ENCODE results near the gene CLDND2. TPM values are rescaled to one million over a fixed set of nuclear protein-coding genes. Genes with fewer than 3 reads are reported as not detected.
"Not testable (repeated sequence)": the region's sequence is repeated elsewhere in the genome, so short reads cannot be mapped to it uniquely, and the experiment has no call there.

The CLDND2 gene
- total RNA-seq = not detected in 2 replicates

- DNase-seq (ENCODE audit: low read depth, low spot score) = no peak
Measured at GRCh38 chr19:51368366-51369282, at the start of gene CLDND2. Gene CLDND2 (minus strand): TSS chr19:51369003. CDS start chr19:51368577, 426 bp downstream.

DNA sequence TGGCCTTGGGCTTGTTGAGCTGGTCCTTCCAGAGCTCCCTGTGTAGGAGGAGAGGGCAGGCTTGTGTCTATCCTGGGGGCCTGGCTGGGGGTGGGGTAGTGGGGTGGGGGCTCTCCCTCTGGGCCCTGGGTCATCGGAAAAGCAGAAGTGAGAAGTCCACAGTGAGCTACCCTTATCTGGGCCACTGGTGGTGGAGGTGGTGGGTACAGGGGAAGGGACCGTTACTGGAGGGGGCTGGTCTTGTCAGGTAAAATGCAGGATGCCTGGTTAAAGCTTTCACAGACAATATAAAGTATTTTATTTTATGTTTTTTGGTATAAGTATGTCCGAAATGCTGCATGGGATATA lies 49.0 kb upstream of the CLDND2 start:
- no peak for DNase-seq (ENCODE audit: low read depth, low spot score)

- no peak for DNase-seq (ENCODE audit: low read depth, low spot score)
Measured at GRCh38 chr19:51417107-51417809, 48.5 kb upstream of the CLDND2 start, which contains the start of gene SIGLEC10. Gene SIGLEC10 (minus strand): TSS chr19:51417642. CDS start chr19:51417581, 61 bp downstream.

GRCh38 chr19:51416422-51416821 lies 47.6 kb upstream of the CLDND2 start:
- DNase-seq (ENCODE audit: low read depth, low spot score) = not testable (repeated sequence)

DNA sequence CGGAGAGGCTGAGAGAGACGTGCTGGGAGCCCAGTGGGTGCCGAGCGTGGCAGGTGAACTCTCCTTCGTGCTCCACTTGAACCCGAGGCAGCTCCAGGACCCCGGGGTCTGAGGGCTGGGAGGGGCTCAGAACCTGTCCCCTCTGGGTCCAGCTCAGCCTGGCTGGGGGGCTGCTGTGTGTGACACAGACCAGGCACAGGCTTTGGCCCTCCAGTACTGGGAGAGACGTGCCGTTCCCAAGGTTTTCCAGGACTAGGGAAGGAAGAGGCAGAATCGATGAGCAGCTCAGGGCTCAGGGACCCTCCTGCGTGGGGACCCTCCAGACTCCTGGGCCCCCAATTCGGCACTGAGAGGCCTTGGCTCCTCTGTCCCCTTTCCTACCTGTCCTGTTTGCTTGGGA lies 46.4 kb upstream of the CLDND2 start:
- DNase-seq (ENCODE audit: low read depth, low spot score) = no peak

DNA sequence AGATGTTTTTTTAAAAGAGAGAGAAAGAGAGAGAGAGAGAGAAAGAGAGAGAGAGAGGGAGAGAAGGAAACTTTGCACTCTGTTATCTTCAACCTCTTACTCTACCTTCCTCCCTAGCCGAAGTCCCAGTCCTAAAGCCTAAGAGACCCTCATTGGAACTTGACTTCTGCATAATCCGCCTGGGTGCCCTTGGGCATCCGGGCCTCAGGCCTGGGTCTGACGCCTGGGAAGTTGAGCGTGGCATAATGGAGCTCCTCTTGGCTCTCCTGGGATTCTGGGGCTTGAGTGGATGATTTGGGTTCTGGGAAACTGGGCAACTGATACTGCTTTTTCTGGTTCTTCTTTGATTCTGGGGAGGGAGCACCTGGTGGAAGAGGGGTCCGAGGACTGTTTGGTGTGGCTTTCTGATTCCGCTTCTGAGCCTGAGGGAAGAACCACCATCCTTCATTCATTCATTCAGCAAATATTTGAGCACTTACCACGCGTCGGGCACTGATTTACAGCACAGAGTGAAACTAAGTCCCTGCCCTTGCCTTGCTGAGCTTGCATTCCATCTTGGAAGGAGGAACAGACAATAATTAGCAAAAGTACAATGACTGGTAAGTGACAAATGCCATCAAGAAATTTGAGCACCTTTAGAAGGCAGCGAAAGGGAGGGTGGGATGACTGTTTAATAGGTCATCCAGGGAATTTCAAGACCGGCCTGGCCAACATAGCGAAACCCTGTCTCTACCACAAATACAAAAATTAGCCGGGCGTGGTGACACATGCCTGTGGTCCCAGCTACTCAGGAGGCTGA lies 42.3 kb upstream of the CLDND2 start:
- DNase-seq (ENCODE audit: low read depth, low spot score) = no peak

- DNase-seq (ENCODE audit: low read depth, low spot score) = no peak
Measured at GRCh38 chr19:51407511-51408131, 38.8 kb upstream of the CLDND2 start.

DNA sequence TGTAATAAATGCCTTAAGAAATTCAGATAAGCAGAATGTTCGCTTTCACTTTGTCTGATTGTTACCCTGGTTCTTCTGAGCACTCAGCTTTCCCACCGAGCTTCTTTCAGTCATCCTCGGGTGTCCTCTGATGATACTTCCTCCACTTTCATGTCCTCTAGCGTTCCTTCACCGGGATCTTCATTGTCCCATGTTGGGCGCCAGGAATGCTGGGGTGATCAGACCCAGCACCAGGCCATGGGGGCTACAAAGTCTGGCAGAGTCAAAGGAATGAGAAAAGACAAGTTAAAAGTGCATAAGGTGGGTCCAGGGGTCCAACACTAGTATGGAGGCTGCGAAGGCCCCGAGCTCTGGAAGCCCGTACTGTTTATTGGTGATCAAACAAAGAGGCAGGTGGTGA lies 33.3 kb upstream of the CLDND2 start:
- no peak for DNase-seq (ENCODE audit: low read depth, low spot score)

DNA sequence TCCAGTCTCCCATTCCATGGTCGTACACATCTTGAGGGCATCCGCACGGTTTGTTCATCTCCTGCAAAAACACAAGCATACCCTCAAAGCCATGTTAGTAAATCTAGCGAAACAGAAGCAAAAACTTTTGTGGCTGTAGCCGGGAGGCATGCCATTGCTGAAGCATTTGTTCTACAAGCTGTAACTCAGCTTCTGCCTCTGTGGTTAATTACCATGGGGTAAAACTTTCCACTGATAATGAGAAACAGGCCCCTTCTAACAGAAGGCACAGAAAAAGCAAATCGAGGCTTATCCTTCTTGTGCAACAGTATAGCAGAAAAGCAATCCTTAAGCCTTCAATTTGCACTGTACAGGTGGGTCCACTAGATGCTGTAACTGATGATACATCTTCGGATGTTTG lies 31.1 kb upstream of the CLDND2 start:
- DNase-seq (ENCODE audit: low read depth, low spot score) = not testable (repeated sequence)

DNA sequence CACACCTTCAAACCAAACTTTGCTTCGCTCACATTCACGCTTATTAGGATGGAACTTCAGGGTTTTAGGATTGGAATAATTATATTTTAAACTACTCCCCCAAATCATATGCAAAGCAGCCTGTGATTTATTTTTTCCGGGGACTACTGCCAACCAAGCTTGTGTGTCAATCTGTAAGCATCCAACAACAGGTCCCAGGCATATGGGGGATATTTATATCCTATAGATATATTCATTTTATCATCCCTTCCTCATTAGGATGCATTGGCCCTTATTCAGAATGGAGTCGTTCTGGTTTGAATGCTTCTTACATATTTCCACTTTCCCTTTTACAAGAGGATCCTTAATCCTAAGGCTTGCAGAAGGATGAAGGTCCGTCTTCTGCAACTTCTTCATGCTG lies 30.4 kb upstream of the CLDND2 start:
- no peak for DNase-seq (ENCODE audit: low read depth, low spot score)

- DNase-seq (ENCODE audit: low read depth, low spot score) = no peak
Measured at GRCh38 chr19:51398096-51398704, 29.4 kb upstream of the CLDND2 start.

GRCh38 chr19:51397453-51397852 lies 28.6 kb upstream of the CLDND2 start:
- not testable (repeated sequence) for DNase-seq (ENCODE audit: low read depth, low spot score)

GRCh38 chr19:51396175-51396574 lies 27.4 kb upstream of the CLDND2 start:
- DNase-seq (ENCODE audit: low read depth, low spot score) = no peak

DNA sequence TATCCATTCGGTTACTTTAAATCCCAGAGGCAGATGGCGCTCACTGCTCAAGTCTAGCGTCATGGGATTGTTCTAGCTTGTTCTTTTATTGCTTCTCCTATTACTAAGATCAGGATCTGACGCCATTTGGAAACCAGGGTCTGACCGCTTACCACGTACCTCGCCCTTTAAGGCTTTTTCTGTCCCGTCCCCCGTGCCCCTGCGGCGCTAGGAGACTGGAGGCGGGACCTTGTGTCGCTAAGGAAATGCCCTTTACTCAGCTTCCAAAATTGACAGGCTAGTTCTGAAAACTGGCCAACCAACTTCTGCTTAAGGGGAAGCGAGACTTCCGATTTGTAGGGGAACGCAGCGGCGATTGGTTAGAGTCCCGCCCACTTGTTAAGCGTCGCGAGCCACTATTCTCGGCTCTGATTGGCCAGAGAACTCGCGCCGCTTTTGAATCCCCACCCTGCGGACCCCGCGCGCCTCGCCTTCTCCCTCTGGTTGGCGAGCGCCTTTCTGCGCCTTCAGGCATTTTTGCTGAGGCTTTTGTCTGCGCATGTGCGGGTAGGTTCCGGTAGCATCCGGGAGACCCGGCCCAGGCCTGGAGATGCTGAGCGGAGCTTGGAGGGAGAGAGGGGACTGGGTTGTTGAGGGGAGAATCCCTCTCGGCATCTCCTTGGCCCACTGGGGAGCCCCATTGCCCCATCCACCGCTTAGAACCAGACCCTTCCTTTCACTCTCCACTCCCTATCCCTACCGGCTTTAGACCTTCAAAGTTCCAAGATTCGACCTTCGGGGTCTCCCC lies 25.4 kb upstream of the CLDND2 start:
- peak; percentile 89 for DNase-seq (ENCODE audit: low read depth, low spot score)

- DNase-seq (ENCODE audit: low read depth, low spot score) = no peak
Measured at GRCh38 chr19:51392701-51393100, 23.9 kb upstream of the CLDND2 start.

DNA sequence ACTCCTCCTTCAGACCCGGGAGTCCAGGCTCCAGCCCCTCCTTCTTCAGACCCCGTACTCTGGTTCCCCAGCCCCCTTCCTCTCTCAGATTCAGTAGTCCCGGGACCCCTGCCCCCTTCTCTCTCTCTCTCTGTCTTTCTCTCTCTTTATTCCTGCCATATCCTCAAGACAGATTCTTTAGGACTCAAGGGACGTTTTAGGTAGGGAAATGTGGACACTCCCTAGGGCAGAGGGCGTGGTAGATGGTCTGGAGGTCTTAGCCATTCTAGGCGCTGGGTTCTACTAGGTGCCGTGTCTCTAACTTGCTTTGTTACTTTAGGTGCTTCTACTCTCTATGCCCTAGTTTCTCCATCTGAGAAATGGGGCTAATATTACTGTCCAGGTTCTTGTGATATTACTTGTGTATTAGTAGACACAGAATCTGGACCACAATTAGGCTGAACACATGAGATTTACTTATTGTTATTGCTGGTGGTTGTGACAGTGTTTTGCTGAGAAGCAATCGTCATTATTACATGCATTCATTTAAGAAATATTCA lies 22.3 kb upstream of the CLDND2 start:
- DNase-seq (ENCODE audit: low read depth, low spot score) = no peak

DNA sequence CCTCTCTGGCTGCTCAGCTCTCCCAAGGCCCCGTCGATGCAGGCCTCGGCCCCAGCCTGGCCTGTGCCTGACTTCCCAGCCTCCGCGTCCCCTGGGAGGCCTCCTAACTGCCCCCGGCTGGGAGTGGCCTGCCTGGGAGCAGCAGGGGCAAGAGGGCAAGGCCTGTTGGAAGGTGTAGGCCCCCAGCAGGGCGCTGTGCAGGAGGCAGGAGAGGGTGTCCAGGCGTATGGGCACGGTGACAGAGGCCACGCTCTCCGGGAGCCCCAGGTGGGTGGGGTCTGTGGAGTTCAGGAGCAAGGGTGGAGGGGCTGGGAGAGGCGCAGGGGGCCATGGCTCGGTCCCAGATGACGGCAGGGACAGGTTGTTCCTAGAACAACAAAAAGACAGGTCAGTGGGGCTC lies 20.3 kb upstream of the CLDND2 start:
- DNase-seq (ENCODE audit: low read depth, low spot score) = no peak

GRCh38 chr19:51387924-51388389 lies 19.2 kb upstream of the CLDND2 start, which contains the start of gene LIM2:
Gene LIM2 (minus strand): TSS chr19:51387974. CDS start chr19:51387443, 531 bp downstream.
- no peak for DNase-seq (ENCODE audit: low read depth, low spot score)

DNA sequence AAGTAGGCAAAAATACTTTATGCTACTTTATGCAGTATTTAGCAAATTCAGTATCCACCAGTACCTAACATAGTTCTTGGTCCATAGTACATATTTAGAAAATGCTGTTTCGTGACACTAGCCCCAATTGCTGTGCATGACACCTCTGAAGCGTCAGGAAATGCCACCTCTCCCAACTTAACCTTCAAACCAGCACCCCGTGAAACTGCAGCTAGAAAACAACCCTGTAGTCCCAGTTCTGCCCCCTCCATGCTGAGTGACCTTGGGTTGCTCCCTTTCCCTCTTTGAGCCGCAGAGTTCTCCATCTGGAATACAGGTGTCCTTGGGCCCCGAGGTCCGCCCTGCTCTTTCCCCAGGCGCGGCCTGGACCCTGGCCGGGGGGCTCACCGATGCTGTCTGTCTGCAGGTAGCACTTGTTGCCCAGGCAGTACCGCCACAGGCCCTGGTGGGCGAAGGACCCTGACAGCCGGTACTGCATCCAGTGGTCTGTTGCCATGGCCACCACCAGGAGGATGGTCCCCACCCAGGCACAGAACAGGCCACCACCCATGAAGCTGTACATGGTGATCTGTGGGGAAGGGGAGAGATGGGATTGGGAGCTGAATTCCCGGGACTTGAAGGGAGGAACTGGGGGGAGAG lies 18.2 kb upstream of the CLDND2 start:
- no peak for DNase-seq (ENCODE audit: low read depth, low spot score)
